Measurements from ENCODE around the gene DUOX1. TPM values are rescaled to one million over a fixed set of nuclear protein-coding genes. Genes with fewer than 3 reads are reported as not detected.

DUOX1 gene
- total and polyA plus RNA-seq, 2 of the 13 experiments (the other 11 are each of a cell fraction or from before 2014, with no cell fraction given): 0.03 TPM; not detected in 1

DNA sequence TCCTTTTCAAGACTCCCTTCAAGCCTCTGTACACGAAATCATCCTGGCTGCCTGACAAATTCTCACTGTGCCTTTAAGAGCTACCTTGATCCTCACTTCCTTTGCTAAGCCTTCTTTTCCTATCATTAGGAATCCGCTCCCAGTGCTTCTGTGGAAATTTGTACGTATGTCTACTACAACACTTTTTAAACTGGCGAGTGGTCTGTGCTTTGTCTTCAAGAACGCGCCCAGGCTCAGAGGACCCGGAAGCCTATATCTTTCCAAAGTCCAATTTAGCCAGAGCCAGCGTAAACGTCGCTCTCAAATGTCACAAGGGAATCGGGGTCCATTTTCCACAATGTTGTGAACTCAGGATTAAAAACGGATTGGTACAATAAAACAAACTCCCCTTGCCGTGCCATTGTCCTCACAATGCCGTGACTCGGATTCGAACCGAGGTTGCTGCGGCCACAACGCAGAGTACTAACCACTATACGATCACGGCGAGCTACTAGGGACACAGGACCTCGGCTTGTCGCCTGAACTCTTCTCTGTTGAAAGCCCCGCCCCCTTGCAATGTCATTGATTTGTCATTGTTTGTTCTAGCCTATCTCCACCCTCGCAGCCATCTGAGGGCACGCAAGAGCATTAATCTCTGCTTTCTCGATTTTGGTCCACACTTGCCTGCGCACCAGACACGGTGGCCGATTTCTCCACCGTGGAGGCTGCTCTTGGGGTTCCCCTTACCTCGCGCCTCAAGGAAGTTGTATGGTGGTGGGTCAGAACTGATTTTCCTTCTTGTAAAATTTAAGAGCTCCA is 70.4 kb downstream of the DUOX1 start (continued):
- TF ChIP-seq AKAP8 (CRISPR knock-in tag; IDR thresholded peaks at IDR 0.05) (0 out of 2 replicates have a peak, but pooled peaks have one; percentile 72), ZNF768 (CRISPR knock-in tag; IDR thresholded peaks at IDR 0.05) (no peak), RBM22 (optimal IDR thresholded peaks at IDR 0.05; ENCODE audit: low read length) (peak; percentile 97), SRSF4 (IDR thresholded peaks at IDR 0.05; ENCODE audit: low read depth, low read length, poor library complexity, severe bottlenecking) (no peak), RFXAP (CRISPR knock-in tag; IDR thresholded peaks at IDR 0.05; ENCODE audit: borderline replicate concordance) (peak; percentile 84), HNRNPH1 (optimal IDR thresholded peaks at IDR 0.05; ENCODE audit: low read depth, low read length) (no peak), ZNF761 (CRISPR knock-in tag; conservative IDR thresholded peaks at IDR 0.05) (peak; percentile 77; the same call in 1 of the 2 replicates), HNRNPLL (IDR thresholded peaks at IDR 0.05; ENCODE audit: low read depth, low read length, poor library complexity, severe bottlenecking) (no peak), ARHGAP35 (CRISPR knock-in tag; IDR thresholded peaks at IDR 0.05; ENCODE audit: borderline replicate concordance) (no peak), U2AF1 (optimal IDR thresholded peaks at IDR 0.05; ENCODE audit: low read depth, low read length) (peak; percentile 31), KLF9 (CRISPR knock-in tag; IDR thresholded peaks at IDR 0.05; ENCODE audit: low read depth) (no peak), EEA1 (CRISPR knock-in tag; IDR thresholded peaks at IDR 0.05; ENCODE audit: borderline replicate concordance) (no peak; the same call in 1 of the 2 replicates), HDAC6 (IDR thresholded peaks at IDR 0.05; ENCODE audit: low read depth, low read length) (no peak), ZNF616 (CRISPR knock-in tag; IDR thresholded peaks at IDR 0.05; ENCODE audit: low read depth) (0 out of 2 replicates have a peak, but pooled peaks have one; percentile 59), SIN3A (IDR thresholded peaks at IDR 0.05; ENCODE audit: borderline replicate concordance, low read depth, low read length) (peak; percentile 47; the same call in 1 of the 2 replicates), HOXD1 (CRISPR knock-in tag; IDR thresholded peaks at IDR 0.05) (peak; percentile 48; the same call in 1 of the 2 replicates)
- TF ChIP-seq, protein P1, sequence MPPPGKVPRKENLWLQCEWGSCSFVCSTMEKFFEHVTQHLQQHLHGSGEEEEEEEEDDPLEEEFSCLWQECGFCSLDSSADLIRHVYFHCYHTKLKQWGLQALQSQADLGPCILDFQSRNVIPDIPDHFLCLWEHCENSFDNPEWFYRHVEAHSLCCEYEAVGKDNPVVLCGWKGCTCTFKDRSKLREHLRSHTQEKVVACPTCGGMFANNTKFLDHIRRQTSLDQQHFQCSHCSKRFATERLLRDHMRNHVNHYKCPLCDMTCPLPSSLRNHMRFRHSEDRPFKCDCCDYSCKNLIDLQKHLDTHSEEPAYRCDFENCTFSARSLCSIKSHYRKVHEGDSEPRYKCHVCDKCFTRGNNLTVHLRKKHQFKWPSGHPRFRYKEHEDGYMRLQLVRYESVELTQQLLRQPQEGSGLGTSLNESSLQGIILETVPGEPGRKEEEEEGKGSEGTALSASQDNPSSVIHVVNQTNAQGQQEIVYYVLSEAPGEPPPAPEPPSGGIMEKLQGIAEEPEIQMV (CRISPR knock-in tag; IDR thresholded peaks at IDR 0.05; ENCODE audit: low read depth): peak; percentile 42; the same call in 1 of the 2 replicates
- TF ChIP-seq, protein P2, sequence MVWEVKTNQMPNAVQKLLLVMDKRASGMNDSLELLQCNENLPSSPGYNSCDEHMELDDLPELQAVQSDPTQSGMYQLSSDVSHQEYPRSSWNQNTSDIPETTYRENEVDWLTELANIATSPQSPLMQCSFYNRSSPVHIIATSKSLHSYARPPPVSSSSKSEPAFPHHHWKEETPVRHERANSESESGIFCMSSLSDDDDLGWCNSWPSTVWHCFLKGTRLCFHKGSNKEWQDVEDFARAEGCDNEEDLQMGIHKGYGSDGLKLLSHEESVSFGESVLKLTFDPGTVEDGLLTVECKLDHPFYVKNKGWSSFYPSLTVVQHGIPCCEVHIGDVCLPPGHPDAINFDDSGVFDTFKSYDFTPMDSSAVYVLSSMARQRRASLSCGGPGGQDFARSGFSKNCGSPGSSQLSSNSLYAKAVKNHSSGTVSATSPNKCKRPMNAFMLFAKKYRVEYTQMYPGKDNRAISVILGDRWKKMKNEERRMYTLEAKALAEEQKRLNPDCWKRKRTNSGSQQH (CRISPR knock-in tag; IDR thresholded peaks at IDR 0.05; ENCODE audit: low read depth): no peak
- TF ChIP-seq, protein P3, sequence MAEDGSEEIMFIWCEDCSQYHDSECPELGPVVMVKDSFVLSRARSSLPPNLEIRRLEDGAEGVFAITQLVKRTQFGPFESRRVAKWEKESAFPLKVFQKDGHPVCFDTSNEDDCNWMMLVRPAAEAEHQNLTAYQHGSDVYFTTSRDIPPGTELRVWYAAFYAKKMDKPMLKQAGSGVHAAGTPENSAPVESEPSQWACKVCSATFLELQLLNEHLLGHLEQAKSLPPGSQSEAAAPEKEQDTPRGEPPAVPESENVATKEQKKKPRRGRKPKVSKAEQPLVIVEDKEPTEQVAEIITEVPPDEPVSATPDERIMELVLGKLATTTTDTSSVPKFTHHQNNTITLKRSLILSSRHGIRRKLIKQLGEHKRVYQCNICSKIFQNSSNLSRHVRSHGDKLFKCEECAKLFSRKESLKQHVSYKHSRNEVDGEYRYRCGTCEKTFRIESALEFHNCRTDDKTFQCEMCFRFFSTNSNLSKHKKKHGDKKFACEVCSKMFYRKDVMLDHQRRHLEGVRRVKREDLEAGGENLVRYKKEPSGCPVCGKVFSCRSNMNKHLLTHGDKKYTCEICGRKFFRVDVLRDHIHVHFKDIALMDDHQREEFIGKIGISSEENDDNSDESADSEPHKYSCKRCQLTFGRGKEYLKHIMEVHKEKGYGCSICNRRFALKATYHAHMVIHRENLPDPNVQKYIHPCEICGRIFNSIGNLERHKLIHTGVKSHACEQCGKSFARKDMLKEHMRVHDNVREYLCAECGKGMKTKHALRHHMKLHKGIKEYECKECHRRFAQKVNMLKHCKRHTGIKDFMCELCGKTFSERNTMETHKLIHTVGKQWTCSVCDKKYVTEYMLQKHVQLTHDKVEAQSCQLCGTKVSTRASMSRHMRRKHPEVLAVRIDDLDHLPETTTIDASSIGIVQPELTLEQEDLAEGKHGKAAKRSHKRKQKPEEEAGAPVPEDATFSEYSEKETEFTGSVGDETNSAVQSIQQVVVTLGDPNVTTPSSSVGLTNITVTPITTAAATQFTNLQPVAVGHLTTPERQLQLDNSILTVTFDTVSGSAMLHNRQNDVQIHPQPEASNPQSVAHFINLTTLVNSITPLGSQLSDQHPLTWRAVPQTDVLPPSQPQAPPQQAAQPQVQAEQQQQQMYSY (CRISPR knock-in tag; IDR thresholded peaks at IDR 0.05): peak; percentile 27; the same call in 1 of the 2 replicates
- TF ChIP-seq, protein P4, sequence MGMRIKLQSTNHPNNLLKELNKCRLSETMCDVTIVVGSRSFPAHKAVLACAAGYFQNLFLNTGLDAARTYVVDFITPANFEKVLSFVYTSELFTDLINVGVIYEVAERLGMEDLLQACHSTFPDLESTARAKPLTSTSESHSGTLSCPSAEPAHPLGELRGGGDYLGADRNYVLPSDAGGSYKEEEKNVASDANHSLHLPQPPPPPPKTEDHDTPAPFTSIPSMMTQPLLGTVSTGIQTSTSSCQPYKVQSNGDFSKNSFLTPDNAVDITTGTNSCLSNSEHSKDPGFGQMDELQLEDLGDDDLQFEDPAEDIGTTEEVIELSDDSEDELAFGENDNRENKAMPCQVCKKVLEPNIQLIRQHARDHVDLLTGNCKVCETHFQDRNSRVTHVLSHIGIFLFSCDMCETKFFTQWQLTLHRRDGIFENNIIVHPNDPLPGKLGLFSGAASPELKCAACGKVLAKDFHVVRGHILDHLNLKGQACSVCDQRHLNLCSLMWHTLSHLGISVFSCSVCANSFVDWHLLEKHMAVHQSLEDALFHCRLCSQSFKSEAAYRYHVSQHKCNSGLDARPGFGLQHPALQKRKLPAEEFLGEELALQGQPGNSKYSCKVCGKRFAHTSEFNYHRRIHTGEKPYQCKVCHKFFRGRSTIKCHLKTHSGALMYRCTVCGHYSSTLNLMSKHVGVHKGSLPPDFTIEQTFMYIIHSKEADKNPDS (CRISPR knock-in tag; IDR thresholded peaks at IDR 0.05): peak; percentile 91; the same call in 1 of the 2 replicates
